IPS-18a (cell line): ENCODE measurements around the gene PILRB.
A peak's percentile ranks its signal among the peaks of the same experiment; 100 is the strongest.
"Not testable (repeated sequence)": the region's sequence is repeated elsewhere in the genome, so short reads cannot be mapped to it uniquely, and the experiment has no call there.

Source experiments
- H3K27ac ChIP-seq: one replicate; pipeline ENCODE4 v1.5.1; 2013; ENCODE audit warnings: low read length
- H3K27me3 ChIP-seq: one replicate; pipeline ENCODE4 v1.6.1; 2013; ENCODE audit warnings: mild to moderate bottlenecking, low read length; ENCODE audit not compliant: control insufficient read depth, insufficient read depth
- H3K36me3 ChIP-seq: one replicate; pipeline ENCODE4 v1.6.1; 2013; ENCODE audit warnings: low read depth, low read length; ENCODE audit not compliant: control insufficient read depth
- H3K4me1 ChIP-seq: one replicate; pipeline ENCODE4 v1.6.1; 2013; ENCODE audit warnings: low read depth, low read length; ENCODE audit not compliant: control insufficient read depth
- H3K4me3 ChIP-seq: one replicate; pipeline ENCODE4 v1.5.1; 2013; ENCODE audit warnings: low read length
- H3K9ac ChIP-seq: one replicate; pipeline ENCODE4 v1.6.1; 2013; ENCODE audit warnings: mild to moderate bottlenecking, low read length, moderate library complexity
- H3K9me3 ChIP-seq: one replicate; pipeline ENCODE4 v1.6.1; 2013; ENCODE audit warnings: low read depth, low read length; ENCODE audit not compliant: control insufficient read depth

PILRB gene

GRCh38 chr7:100370746-100371145 lies 12.8 kb downstream of the PILRB start:
- Histone ChIP-seq H3K27me3 (no peaks in the 10 kb centered on the region), H3K27ac (peak overlapping the region; percentile 42), H3K4me3 (no peak overlapping the region), H3K36me3 (peaks cover 9% of the 10 kb centered on the region), H3K4me1 (peaks cover 26% of the 10 kb centered on the region), H3K9ac (no peak overlapping the region), H3K9me3 (no peaks in the 10 kb centered on the region)

DNA sequence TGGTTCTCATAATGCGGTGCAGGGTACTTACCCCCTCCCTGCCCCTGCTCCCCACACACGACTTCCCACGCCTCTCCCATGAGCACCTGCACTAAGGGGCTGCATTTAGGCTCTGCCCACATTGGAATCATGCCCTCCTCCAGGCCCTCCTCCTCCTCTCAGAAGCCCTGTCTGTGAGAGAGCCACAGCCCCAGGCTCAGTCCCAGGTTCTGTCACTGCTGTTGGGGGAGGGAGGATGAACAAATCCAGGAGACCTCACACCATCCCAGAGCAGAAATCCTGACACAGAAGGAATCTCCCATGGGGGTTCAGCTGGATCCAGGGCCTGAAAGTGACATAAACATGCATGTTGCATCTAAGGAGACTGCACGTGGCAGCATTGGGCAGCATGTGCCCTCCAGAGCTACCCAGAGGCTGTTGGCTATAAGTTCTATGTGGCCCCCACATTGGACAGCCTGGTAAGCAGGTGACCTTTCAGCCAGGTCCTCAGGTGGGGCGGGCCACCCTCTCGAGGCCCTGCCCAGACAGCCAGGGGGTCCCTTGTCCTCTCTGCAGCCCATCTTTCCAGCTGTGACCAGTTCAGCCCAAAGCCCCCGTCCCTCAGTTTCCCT lies 13.7 kb downstream of the PILRB start:
- Histone ChIP-seq H3K9ac (no peak overlapping the region), H3K27me3 (no peaks in the 10 kb centered on the region), H3K27ac (no peak overlapping the region), H3K36me3 (peaks cover 9% of the 10 kb centered on the region), H3K4me1 (peaks cover 26% of the 10 kb centered on the region), H3K9me3 (no peaks in the 10 kb centered on the region), H3K4me3 (no peak overlapping the region)

GRCh38 chr7:100372256-100372655 lies 14.3 kb downstream of the PILRB start:
- Histone ChIP-seq H3K4me1 (peaks cover 26% of the 10 kb centered on the region), H3K4me3 (no peak overlapping the region), H3K27ac (no peak overlapping the region), H3K9ac (no peak overlapping the region), H3K9me3 (no peaks in the 10 kb centered on the region), H3K27me3 (no peaks in the 10 kb centered on the region), H3K36me3 (peaks cover 9% of the 10 kb centered on the region)

- peaks cover 26% of the 10 kb centered on the region for H3K4me1 ChIP-seq
- H3K27me3 ChIP-seq, result no peaks in the 10 kb centered on the region
- no peak overlapping the region for H3K27ac ChIP-seq
Observed at GRCh38 chr7:100372694-100373093, 14.8 kb downstream of the PILRB start.

DNA sequence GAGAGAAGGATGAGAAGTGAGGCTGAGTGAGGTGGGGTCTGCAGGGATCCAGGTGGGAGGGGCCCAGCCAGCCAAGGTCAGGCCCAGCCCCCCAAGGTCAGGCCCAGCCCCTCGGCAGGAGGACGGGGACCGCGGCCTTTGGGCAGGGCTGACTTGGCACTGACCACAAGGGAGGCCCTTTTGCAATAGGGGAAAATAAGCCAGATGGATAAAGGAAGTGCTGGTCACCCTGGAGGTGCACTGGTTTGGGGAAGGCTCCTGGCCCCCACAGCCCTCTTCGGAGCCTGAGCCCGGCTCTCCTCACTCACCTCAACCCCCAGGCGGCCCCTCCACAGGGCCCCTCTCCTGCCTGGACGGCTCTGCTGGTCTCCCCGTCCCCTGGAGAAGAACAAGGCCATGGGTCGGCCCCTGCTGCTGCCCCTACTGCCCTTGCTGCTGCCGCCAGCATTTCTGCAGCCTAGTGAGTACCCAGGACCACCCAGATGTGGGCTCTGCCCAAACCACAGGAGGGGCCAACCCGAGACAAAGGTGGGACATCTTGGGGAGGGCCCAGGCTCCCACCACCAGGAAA lies 15.4 kb downstream of the PILRB start, which contains the start of gene PILRA:
PILRA (plus strand) TSS at position 227 of the 571 bp plus-strand sequence; CDS start at position 397, 170 bp downstream.
- no peak within 1 kb of the TSS for H3K9ac ChIP-seq
- H3K27me3 ChIP-seq, result no peaks in the 10 kb centered on the region
- no peaks in the 10 kb centered on the region for H3K9me3 ChIP-seq
- H3K4me3 ChIP-seq, result no peak within 1 kb of the TSS
- H3K4me1 ChIP-seq, result peaks cover 26% of the 10 kb centered on the region
- peaks cover 2% of the 10 kb centered on the region for H3K36me3 ChIP-seq
- H3K27ac ChIP-seq, result no peak within 1 kb of the TSS

More at GRCh38 chr7:100372694-100373093, 14.8 kb downstream of the PILRB start:
- Histone ChIP-seq H3K9ac (no peak overlapping the region), H3K36me3 (peaks cover 6% of the 10 kb centered on the region), H3K4me3 (no peak overlapping the region), H3K9me3 (no peaks in the 10 kb centered on the region)

GRCh38 chr7:100373870-100374598 lies 16.1 kb downstream of the PILRB start:
- not testable (repeated sequence) for H3K9ac ChIP-seq, H3K9me3 ChIP-seq, H3K4me3 ChIP-seq, H3K27ac ChIP-seq, H3K27me3 ChIP-seq, H3K36me3 ChIP-seq
- peaks cover 24% of the 10 kb centered on the region for H3K4me1 ChIP-seq

GRCh38 chr7:100374601-100375000 lies 16.7 kb downstream of the PILRB start:
- Histone ChIP-seq H3K36me3 (no peaks in the 10 kb centered on the region), H3K9me3 (no peaks in the 10 kb centered on the region), H3K9ac (no peak overlapping the region), H3K4me1 (peaks cover 18% of the 10 kb centered on the region), H3K27me3 (no peaks in the 10 kb centered on the region), H3K4me3 (no peak overlapping the region), H3K27ac (no peak overlapping the region)

- H3K4me3 ChIP-seq, result no peak overlapping the region
- peaks cover 7% of the 10 kb centered on the region for H3K4me1 ChIP-seq
- no peaks in the 10 kb centered on the region for H3K36me3 ChIP-seq
- H3K27me3 ChIP-seq, result no peaks in the 10 kb centered on the region
- no peaks in the 10 kb centered on the region for H3K9me3 ChIP-seq
- no peak overlapping the region for H3K9ac ChIP-seq
- no peak overlapping the region for H3K27ac ChIP-seq
Observed at GRCh38 chr7:100376066-100376465, 18.1 kb downstream of the PILRB start.

- Histone ChIP-seq H3K27me3 (no peaks in the 10 kb centered on the region), H3K36me3 (no peaks in the 10 kb centered on the region), H3K9me3 (no peaks in the 10 kb centered on the region), H3K27ac (no peak overlapping the region), H3K4me3 (no peak overlapping the region), H3K4me1 (peaks cover 6% of the 10 kb centered on the region), H3K9ac (no peak overlapping the region)
Observed at GRCh38 chr7:100378114-100378755, 20.3 kb downstream of the PILRB start.

DNA sequence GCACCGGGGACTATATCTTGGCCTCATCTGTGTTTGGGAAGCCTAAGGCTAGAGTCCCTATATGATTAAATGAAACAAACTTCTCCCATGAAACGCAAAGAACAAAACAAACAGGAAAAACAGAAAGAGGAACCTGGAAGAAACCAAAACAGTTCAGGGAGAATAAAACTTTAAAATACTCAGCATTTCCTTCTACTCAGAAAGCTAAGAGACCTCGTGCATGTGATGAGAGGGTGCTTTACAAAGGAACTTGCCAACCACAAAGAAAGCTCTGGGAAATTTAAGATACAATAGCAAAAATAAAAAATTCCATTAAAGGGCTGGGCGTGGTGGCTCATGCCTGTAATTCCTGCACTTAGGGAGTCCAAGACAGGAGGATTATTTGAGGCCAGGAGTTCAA lies 22.3 kb downstream of the PILRB start:
- H3K4me1 ChIP-seq, result no peaks in the 10 kb centered on the region

DNA sequence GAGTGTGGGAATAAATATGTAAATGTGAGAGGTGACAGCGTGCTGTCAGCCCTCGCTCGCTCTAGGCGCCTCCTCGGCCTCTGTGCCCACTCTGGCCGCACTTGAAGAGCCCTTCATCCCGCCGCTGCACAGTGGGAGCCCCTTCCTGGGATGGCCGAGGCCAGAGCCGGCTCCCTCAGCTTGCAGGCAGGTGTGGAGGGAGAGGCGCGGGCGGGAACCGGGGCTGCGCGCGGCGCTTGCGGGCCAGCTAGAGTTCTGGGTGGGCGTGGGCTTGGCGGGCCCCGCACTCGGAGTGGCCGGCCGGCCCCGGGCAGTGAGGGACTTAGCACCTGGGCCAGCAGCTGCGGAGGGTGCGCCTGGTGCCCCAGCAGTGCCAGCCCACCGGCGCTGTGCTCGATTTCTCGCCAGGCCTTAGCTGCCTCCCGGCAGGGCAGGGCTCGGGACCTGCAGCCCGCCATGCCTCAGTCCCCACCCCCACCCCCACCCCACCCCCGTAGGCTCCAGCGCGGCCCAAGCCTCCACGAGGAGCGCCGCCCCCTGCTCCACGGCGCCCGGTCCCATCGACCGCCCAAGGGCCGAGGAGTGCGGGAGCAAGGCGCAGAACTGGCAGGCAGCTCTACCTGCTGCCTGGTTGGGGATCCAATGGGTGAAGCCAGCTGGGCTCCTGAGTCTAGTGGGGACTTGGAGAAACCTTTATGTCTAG lies 23.8 kb downstream of the PILRB start:
- not testable (repeated sequence) for H3K36me3 ChIP-seq, H3K27me3 ChIP-seq, H3K9me3 ChIP-seq, H3K4me3 ChIP-seq, H3K9ac ChIP-seq, H3K27ac ChIP-seq, H3K4me1 ChIP-seq

More for the DNA sequence above, 22.3 kb downstream of the PILRB start:
- H3K36me3 ChIP-seq, result no peaks in the 10 kb centered on the region
- H3K9me3 ChIP-seq, result no peaks in the 10 kb centered on the region
- H3K27ac ChIP-seq, result no peak overlapping the region
- no peak overlapping the region for H3K4me3 ChIP-seq
- no peaks in the 10 kb centered on the region for H3K27me3 ChIP-seq
- H3K9ac ChIP-seq, result no peak overlapping the region
